IMR-90 (cell line): ENCODE measurements around the gene PRPF8.

Experiments used
- CEBPB ChIP-seq: IDR thresholded peaks from 2 replicates; pipeline ENCODE4 v1.6.1; 2012; ENCODE audit warnings: low read depth, low read length, improper control_type of control experiment
- CHD1 ChIP-seq: IDR thresholded peaks from 2 replicates; pipeline ENCODE4 v1.6.1; 2012; ENCODE audit warnings: low read depth, low read length, improper control_type of control experiment
- CTCF ChIP-seq: conservative IDR thresholded peaks from 2 replicates; pipeline ENCODE4 v1.5.1; 2012; ENCODE audit warnings: mild to moderate bottlenecking, low read depth, low read length, improper control_type of control experiment
- MXI1 ChIP-seq: IDR thresholded peaks from 2 replicates; pipeline ENCODE4 v1.6.1; 2012; ENCODE audit warnings: low read depth, mild to moderate bottlenecking, low read length, moderate library complexity, borderline replicate concordance
- NFE2L2 ChIP-seq: fragments of 150-350 bp; IDR thresholded peaks from 2 replicates; pipeline ENCODE4 v1.6.1; 2016; ENCODE audit warnings: low read depth, mild to moderate bottlenecking, low read length
- POLR2A ChIP-seq: IDR thresholded peaks from 2 replicates; pipeline ENCODE4 v1.6.1; 2012; ENCODE audit warnings: mild to moderate bottlenecking, low read depth, low read length
- RAD21 ChIP-seq: IDR thresholded peaks from 2 replicates; pipeline ENCODE4 v1.6.1; 2012; ENCODE audit warnings: low read length, improper control_type of control experiment
- RCOR1 ChIP-seq: IDR thresholded peaks from 2 replicates; pipeline ENCODE4 v1.6.1; 2012; ENCODE audit warnings: mild to moderate bottlenecking, low read length, improper control_type of control experiment; ENCODE audit not compliant: insufficient replicate concordance
- TF ChIP-seq, protein P1 (sequence below): fragments of 150-350 bp; IDR thresholded peaks from 2 replicates; pipeline ENCODE4 v1.6.1; 2016; ENCODE audit warnings: low read depth, mild to moderate bottlenecking, low read length, moderate library complexity, borderline replicate concordance

DNA sequence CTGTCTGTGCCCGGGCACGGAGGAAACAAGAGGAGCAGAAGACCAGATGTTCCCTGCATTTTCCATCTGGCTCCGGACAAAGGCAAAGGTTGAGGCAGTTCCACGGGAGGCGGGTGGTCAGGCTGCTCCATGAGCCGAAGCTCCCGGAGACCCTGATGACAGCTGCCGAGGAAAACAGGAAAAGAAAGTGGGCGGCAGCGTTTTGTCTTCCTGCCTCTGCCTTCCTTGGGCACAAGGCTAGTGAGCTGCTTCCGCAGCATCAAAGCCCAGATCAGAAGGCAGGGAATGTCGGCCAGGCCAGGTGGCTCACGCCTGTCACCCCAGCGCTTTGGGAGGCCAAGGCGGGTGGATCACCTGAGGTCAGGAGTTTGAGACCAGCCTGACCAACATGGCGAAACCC, 72.3 kb downstream of the PRPF8 start:
- TF ChIP-seq NFE2L2 (no peak), CTCF (no peak), RCOR1 (no peak), MXI1 (no peak), POLR2A (no peak), RAD21 (no peak), CHD1 (no peak), CEBPB (no peak)
- TF ChIP-seq, protein P1, sequence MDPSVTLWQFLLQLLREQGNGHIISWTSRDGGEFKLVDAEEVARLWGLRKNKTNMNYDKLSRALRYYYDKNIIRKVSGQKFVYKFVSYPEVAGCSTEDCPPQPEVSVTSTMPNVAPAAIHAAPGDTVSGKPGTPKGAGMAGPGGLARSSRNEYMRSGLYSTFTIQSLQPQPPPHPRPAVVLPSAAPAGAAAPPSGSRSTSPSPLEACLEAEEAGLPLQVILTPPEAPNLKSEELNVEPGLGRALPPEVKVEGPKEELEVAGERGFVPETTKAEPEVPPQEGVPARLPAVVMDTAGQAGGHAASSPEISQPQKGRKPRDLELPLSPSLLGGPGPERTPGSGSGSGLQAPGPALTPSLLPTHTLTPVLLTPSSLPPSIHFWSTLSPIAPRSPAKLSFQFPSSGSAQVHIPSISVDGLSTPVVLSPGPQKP: no peak
